ENCODE results near the gene CST3.

GRCh38 chr20:23653400-23653938 lies 15.7 kb upstream of the CST3 start:
- TF ChIP-seq, protein P1, sequence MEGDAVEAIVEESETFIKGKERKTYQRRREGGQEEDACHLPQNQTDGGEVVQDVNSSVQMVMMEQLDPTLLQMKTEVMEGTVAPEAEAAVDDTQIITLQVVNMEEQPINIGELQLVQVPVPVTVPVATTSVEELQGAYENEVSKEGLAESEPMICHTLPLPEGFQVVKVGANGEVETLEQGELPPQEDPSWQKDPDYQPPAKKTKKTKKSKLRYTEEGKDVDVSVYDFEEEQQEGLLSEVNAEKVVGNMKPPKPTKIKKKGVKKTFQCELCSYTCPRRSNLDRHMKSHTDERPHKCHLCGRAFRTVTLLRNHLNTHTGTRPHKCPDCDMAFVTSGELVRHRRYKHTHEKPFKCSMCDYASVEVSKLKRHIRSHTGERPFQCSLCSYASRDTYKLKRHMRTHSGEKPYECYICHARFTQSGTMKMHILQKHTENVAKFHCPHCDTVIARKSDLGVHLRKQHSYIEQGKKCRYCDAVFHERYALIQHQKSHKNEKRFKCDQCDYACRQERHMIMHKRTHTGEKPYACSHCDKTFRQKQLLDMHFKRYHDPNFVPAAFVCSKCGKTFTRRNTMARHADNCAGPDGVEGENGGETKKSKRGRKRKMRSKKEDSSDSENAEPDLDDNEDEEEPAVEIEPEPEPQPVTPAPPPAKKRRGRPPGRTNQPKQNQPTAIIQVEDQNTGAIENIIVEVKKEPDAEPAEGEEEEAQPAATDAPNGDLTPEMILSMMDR (conservative IDR thresholded peaks at IDR 0.05) = no peak
- TF ChIP-seq EZH2 (IDR thresholded peaks at IDR 0.05; ENCODE audit: low read depth) = no peak
